ENCODE data around the gene DCAF7.

DCAF7 gene

GRCh38 chr17:63596856-63597586 lies 46.7 kb downstream of the DCAF7 start:
- no peak for DNase-seq (ENCODE audit: low read depth)
- no peak overlapping the region for H3K4me3 ChIP-seq (ENCODE audit: control insufficient read depth, low read depth, low read length)
- no peak for TF ChIP-seq CTCF (IDR thresholded peaks at IDR 0.05; ENCODE audit: control insufficient read depth, insufficient read depth, low read depth, low read length, missing control alignments)

- DNase-seq (ENCODE audit: low read depth) = no peak
Measured at GRCh38 chr17:63598281-63598680, 48.0 kb downstream of the DCAF7 start.

GRCh38 chr17:63600569-63601438 lies 50.5 kb downstream of the DCAF7 start, which contains the start of gene TACO1:
TSS of gene TACO1 (plus strand) at chr17:63600895. CDS start at chr17:63601084, 189 bp downstream.
- peak; percentile 40 for DNase-seq (ENCODE audit: low read depth)
- TF ChIP-seq CTCF (IDR thresholded peaks at IDR 0.05; ENCODE audit: control insufficient read depth, insufficient read depth, low read depth, low read length, missing control alignments) = no peak
- peak within 1 kb of the TSS; percentile 67 for H3K4me3 ChIP-seq (ENCODE audit: control insufficient read depth, low read depth, low read length)

More at GRCh38 chr17:63598281-63598680, 48.0 kb downstream of the DCAF7 start:
- no peak for TF ChIP-seq CTCF (IDR thresholded peaks at IDR 0.05; ENCODE audit: control insufficient read depth, insufficient read depth, low read depth, low read length, missing control alignments)
- H3K4me3 ChIP-seq (ENCODE audit: control insufficient read depth, low read depth, low read length) = no peak overlapping the region

- DNase-seq (ENCODE audit: low read depth) = no peak
- peak overlapping the region; percentile 67 for H3K4me3 ChIP-seq (ENCODE audit: control insufficient read depth, low read depth, low read length)
- TF ChIP-seq CTCF (IDR thresholded peaks at IDR 0.05; ENCODE audit: control insufficient read depth, insufficient read depth, low read depth, low read length, missing control alignments) = no peak
Measured at GRCh38 chr17:63601439-63602371, 51.4 kb downstream of the DCAF7 start.

GRCh38 chr17:63609816-63610573 lies 59.7 kb downstream of the DCAF7 start:
- H3K4me3 ChIP-seq (ENCODE audit: control insufficient read depth, low read depth, low read length) = no peak overlapping the region
- TF ChIP-seq CTCF (IDR thresholded peaks at IDR 0.05; ENCODE audit: control insufficient read depth, insufficient read depth, low read depth, low read length, missing control alignments) = no peak
- DNase-seq (ENCODE audit: low read depth) = no peak
